HCT116 (cell line): ENCODE results near the gene ADM2. TPM values are rescaled to one million over a fixed set of nuclear protein-coding genes. Genes with fewer than 3 reads are reported as not detected.

Experiments used
- ATAC-seq: fragments of 200-7000 bp; cut with Tn5 transposase; 2 replicates; pipeline ENCODE4 v1.9.1; 2020; ENCODE audit warnings: mild to moderate bottlenecking, moderate library complexity
- BruUV-seq: library from RNA; stranded (reverse); fragments of 400-500 nt; replicated peaks from 2 replicates; lab custom pipeline; 2021; lab: Mats Ljungman, UMichigan
- CTCF ChIA-PET: fragments of 300-600 bp; sonication (Branson Sonifier 250); formaldehyde crosslinking; loops from one replicate; lab custom pipeline; 2021; ENCODE audit warnings: antibody characterized with exemption; lab: Charles Lee
- POLR2A ChIA-PET: fragments of 300-600, 350-600 bp; sonication (Branson Sonifier 250); formaldehyde crosslinking; loops from one replicate; lab custom pipeline; 2021; ENCODE audit warnings: antibody characterized with exemption; lab: Charles Lee
- RAD21 ChIA-PET, 2 experiments: fragments of 300-600 bp; sonication (Branson Sonifier 250); formaldehyde crosslinking; loops; one replicate each; lab custom pipeline; 2023; ENCODE audit warnings: low total read pairs in 2 of 2; ENCODE audit not compliant: uncharacterized antibody in 2 of 2, unreplicated experiment in 2 of 2, low non-redundant PET in 1 of 2; lab: Charles Lee
- DNase-seq: peaks from one replicate; pipeline ENCODE4 v3.0.0-alpha.2; 2010; ENCODE audit warnings: low read depth, low spot score
- H2AFZ ChIP-seq: fragments of 200-600 bp; shearing (Covaris generic), sonication (generic); 2 replicates; pipeline ENCODE4 v1.6.1; 2017; ENCODE audit warnings: low read depth, mixed run types, mixed read lengths, antibody characterized with exemption, low read length; ENCODE audit not compliant: poor library complexity, severe bottlenecking
- H3K27ac ChIP-seq: 2 replicates; pipeline ENCODE4 v1.5.1; 2012; ENCODE audit warnings: low read depth, low read length
- H3K27me3 ChIP-seq: fragments of 200-600 bp; sonication (generic); 2 replicates; pipeline ENCODE4 v1.6.1; 2016; ENCODE audit warnings: mixed run types, low read length, mixed read lengths; ENCODE audit not compliant: insufficient read depth
- H3K36me3 ChIP-seq, 2 experiments: fragments of 200-500 bp in 1 of 2; fragments of 200-600 bp in 1 of 2; sonication (Bioruptor generic) in 1 of 2; sonication (generic) in 1 of 2; 2 replicates each; pipeline versions ENCODE4 v1.5.1 to v1.6.1; 2014 to 2016; ENCODE audit warnings: low read length in 2 of 2, inconsistent platforms in 1 of 2, mixed read lengths in 1 of 2, mixed run types in 1 of 2; ENCODE audit not compliant: insufficient read depth in 2 of 2, control insufficient read depth in 1 of 2
- H3K4me1 ChIP-seq, 2 experiments: fragments of 200-600 bp in 1 of 2; sonication (generic) in 1 of 2; 2 replicates each; pipeline versions ENCODE4 v1.5.1 to v1.6.1; 2012 to 2017; ENCODE audit warnings: low read length in 2 of 2, inconsistent platforms in 1 of 2, mild to moderate bottlenecking in 1 of 2, mixed read lengths in 1 of 2, mixed run types in 1 of 2, moderate library complexity in 1 of 2; ENCODE audit not compliant: insufficient read depth in 2 of 2, control insufficient read depth in 1 of 2
- H3K4me2 ChIP-seq: fragments of 200-600 bp; sonication (generic); 2 replicates; pipeline ENCODE4 v1.6.1; 2017; ENCODE audit warnings: mixed run types, low read length, mixed read lengths
- H3K4me3 ChIP-seq, 2 experiments: fragments of 200-600 bp in 1 of 2; sonication (generic) in 1 of 2; replicated peaks in 1 of 2; 2 replicates each; pipeline ENCODE4 v1.5.1; 2011 to 2016; ENCODE audit warnings: low read length in 2 of 2, control low read depth in 1 of 2, low read depth in 1 of 2, mild to moderate bottlenecking in 1 of 2, mixed read lengths in 1 of 2, mixed run types in 1 of 2
- H3K79me2 ChIP-seq: fragments of 200-600 bp; sonication (generic); 2 replicates; pipeline ENCODE4 v1.6.1; 2017; ENCODE audit warnings: mild to moderate bottlenecking, mixed run types, low read length, moderate library complexity, mixed read lengths; ENCODE audit not compliant: insufficient read depth
- H3K9ac ChIP-seq: fragments of 200-600 bp; sonication (generic); 2 replicates; pipeline ENCODE4 v1.6.1; 2016; ENCODE audit warnings: low read length, mixed read lengths
- H3K9me2 ChIP-seq: fragments of 200-600 bp; sonication (generic), shearing (Covaris generic); 2 replicates; pipeline ENCODE4 v1.6.1; 2017; ENCODE audit warnings: mixed run types, mild to moderate bottlenecking, moderate library complexity; ENCODE audit not compliant: insufficient read depth
- H3K9me3 ChIP-seq, 2 experiments: fragments of 200-500 bp in 1 of 2; fragments of 200-600 bp in 1 of 2; sonication (Bioruptor generic) in 1 of 2; sonication (generic) in 1 of 2; 2 replicates each; pipeline ENCODE4 v1.6.1; 2014 to 2017; ENCODE audit warnings: low read length in 2 of 2, mixed read lengths in 2 of 2, inconsistent platforms in 1 of 2, low read depth in 1 of 2, mild to moderate bottlenecking in 1 of 2, mixed run types in 1 of 2, moderate library complexity in 1 of 2; ENCODE audit not compliant: control insufficient read depth in 1 of 2, insufficient read depth in 1 of 2
- H4K20me1 ChIP-seq: fragments of 200-600 bp; sonication (generic), shearing (Covaris generic); 2 replicates; pipeline ENCODE4 v1.6.1; 2017; ENCODE audit warnings: mixed run types, mild to moderate bottlenecking, moderate library complexity; ENCODE audit not compliant: insufficient read depth
- ATF3 ChIP-seq: IDR thresholded peaks from 2 replicates; pipeline ENCODE4 v1.6.1; 2012
- ELF1 ChIP-seq: IDR thresholded peaks from 2 replicates; pipeline ENCODE4 v1.6.1; 2012; ENCODE audit warnings: low read depth, borderline replicate concordance
- EZH2 ChIP-seq: fragments of 200-600 bp; sonication (generic); IDR thresholded peaks from 2 replicates; pipeline ENCODE4 v1.6.1; 2017; ENCODE audit warnings: antibody characterized with exemption, mixed run types
- EZH2phosphoT487 ChIP-seq: fragments of 200-600 bp; IDR thresholded peaks from 2 replicates; pipeline ENCODE4 v1.6.1; 2018; ENCODE audit warnings: antibody characterized with exemption, borderline replicate concordance
- FOSL1 ChIP-seq: IDR thresholded peaks from 2 replicates; pipeline ENCODE4 v1.6.1; 2012; ENCODE audit warnings: low read depth
- MAX ChIP-seq: IDR thresholded peaks from 2 replicates; pipeline ENCODE4 v1.6.1; 2012
- POLR2A ChIP-seq: IDR thresholded peaks from 2 replicates; pipeline ENCODE4 v1.7.0; 2011; ENCODE audit warnings: borderline replicate concordance; ENCODE audit not compliant: insufficient read depth, insufficient read length; ENCODE audit errors: extremely low read depth
- POLR2AphosphoS5 ChIP-seq: IDR thresholded peaks from 2 replicates; pipeline ENCODE4 v1.6.1; 2011; ENCODE audit warnings: mild to moderate bottlenecking, low read depth, low read length, moderate library complexity
- SP1 ChIP-seq: IDR thresholded peaks from 2 replicates; pipeline ENCODE4 v1.6.1; 2012; ENCODE audit warnings: low read depth
- TCF7L2 ChIP-seq: IDR thresholded peaks from 2 replicates; pipeline ENCODE4 v1.7.0; 2011; ENCODE audit warnings: borderline replicate concordance, inconsistent platforms; ENCODE audit not compliant: insufficient read depth, insufficient read length; ENCODE audit errors: extremely low read depth
- ZBTB33 ChIP-seq: IDR thresholded peaks from 2 replicates; pipeline ENCODE4 v1.6.1; 2011; ENCODE audit warnings: mild to moderate bottlenecking, low read length, moderate library complexity; ENCODE audit not compliant: insufficient replicate concordance; ENCODE audit errors: extremely low read depth
- intact Hi-C: fragments of 100-400 bp; cut with micrococcal nuclease; formaldehyde crosslinking; loops from 2 replicates; pipeline ENCODE4 v1.10.0; 2022
- total RNA-seq: library from RNA; stranded (reverse); gene quantifications from one replicate; pipeline ENCODE4 v1.2.1, GENCODE V29; 2021; ENCODE audit not compliant: unreplicated experiment

ADM2 gene
- total RNA-seq, 1 experiment from 2014 or later, result 12.8 TPM

GRCh38 chr22:50446708-50447575 is 34.4 kb upstream of the ADM2 start:
- ATAC-seq (no peak), DNase-seq (no peak)
- Histone ChIP-seq H3K9me3 (no peaks in the 10 kb centered on the region), H3K9ac (no peak overlapping the region), H3K36me3 (peaks cover 6 to 8% of the 10 kb centered on the region in 2 experiments; a peak in 3 of 4 replicates)
- TF ChIP-seq SP1 (no peak), ATF3 (no peak), POLR2AphosphoS5 (no peak), TCF7L2 (no peak), EZH2phosphoT487 (no peak), EZH2 (no peak), ZBTB33 (no peak), POLR2A (no peak), ELF1 (no peak), MAX (no peak), FOSL1 (no peak)
- TF ChIP-seq, all 23 proteins: peak for 0
- no peaks in the 10 kb centered on the region for H3K9me2 ChIP-seq
- intact Hi-C loops, result no loop called here
- no peak overlapping the region for H2AFZ ChIP-seq
- H3K79me2 ChIP-seq, result no peaks in the 10 kb centered on the region
- H3K4me3 ChIP-seq, result no peak overlapping the region
- ChIA-PET RAD21 (no interaction called here), CTCF (no interaction called here), POLR2A (no interaction called here)
- peaks cover 0 to 4% of the 10 kb centered on the region in 2 experiments; a peak in 2 of 4 replicates for H3K4me1 ChIP-seq
- no peak overlapping the region; the same call in 1 of the 2 replicates for H3K27ac ChIP-seq
- no peaks in the 10 kb centered on the region for H4K20me1 ChIP-seq
- no peaks in the 10 kb centered on the region for H3K27me3 ChIP-seq
- no peak overlapping the region for H3K4me2 ChIP-seq
- BruUV-seq, result no TSS peak
